Measurements from ENCODE around the gene RFTN1.

- TF ChIP-seq POLR2A (IDR thresholded peaks at IDR 0.05) (peak; percentile 17), CTCF (IDR thresholded peaks at IDR 0.05) (no peak)
These were observed 86.2 kb downstream of the RFTN1 start for GRCh38 chr3:16427103-16427965.

Measured in ovary (tissue), 3 donors.